Measurements from ENCODE around the gene C1orf226.
"Not testable (repeated sequence)": the region's sequence is repeated elsewhere in the genome, so short reads cannot be mapped to it uniquely, and the experiment has no call there.

C1orf226 gene

DNA sequence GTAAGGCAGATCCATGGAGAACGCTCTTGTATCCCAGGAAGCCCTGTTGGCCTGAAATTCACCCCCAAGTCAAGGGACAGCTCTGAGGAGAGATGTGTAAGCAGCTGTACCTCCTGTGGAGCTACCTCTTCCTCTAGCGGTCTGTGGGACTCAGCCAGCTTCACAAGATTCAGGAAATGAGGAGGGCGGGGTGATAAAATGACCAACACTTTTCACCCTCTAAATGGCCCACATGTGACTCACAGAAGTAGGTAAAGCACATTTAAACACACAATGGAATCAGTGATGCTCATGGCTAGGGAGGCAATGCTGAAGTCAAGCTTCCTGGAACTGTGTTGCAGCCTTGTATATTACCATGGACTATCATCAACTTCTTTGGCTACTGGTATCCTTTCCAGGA lies 30.5 kb downstream of the C1orf226 start, which contains the start of gene SH2D1B:
TSS of gene SH2D1B (minus strand) at position 135 of the 400 bp plus-strand sequence. CDS start at position 15, 120 bp downstream.
- no peak for DNase-seq (ENCODE audit: low read depth, low spot score)
- TF ChIP-seq EZH2 (IDR thresholded peaks at IDR 0.05) (no peak), POLR2AphosphoS5 (IDR thresholded peaks at IDR 0.05; ENCODE audit: borderline replicate concordance, low read depth, low read length) (no peak), FOXP2 (optimal IDR thresholded peaks at IDR 0.05; ENCODE audit: control extremely low read depth, extremely low read length, insufficient read depth) (no peak)
- Histone ChIP-seq H3K9me3 (ENCODE audit: low read depth, low read length) (no peaks in the 10 kb centered on the region), H3K9ac (ENCODE audit: insufficient read length) (no peak within 1 kb of the TSS), H3K36me3 (ENCODE audit: insufficient read depth, low read length) (no peaks in the 10 kb centered on the region), H3K4me3 (no peak within 1 kb of the TSS), H3K27ac (no peak within 1 kb of the TSS)

DNA sequence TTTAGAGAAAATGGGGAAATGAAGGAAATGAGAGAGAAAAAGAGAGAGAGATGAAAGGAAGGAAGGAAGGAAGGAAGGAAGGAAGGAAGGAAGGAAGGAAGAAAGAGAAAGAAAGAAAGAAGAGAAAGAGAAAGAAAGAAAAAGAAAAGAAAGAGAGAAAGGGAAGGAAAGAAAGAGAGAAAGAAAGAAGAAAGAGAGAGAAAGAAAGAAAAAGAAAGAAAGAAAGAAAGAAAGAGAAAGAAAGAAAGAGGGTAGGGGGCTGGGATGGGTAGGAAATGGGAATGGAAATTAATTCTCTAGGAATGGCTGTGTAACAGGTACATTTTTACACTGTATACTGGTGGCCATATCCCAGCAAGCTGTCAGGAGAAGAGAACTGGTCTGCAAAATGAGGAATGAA lies 34.7 kb downstream of the C1orf226 start:
- Histone ChIP-seq H3K36me3 (ENCODE audit: insufficient read depth, low read length) (no peaks in the 10 kb centered on the region), H3K9ac (ENCODE audit: insufficient read length) (no peak overlapping the region), H3K27ac (no peak overlapping the region), H3K9me3 (ENCODE audit: low read depth, low read length) (no peaks in the 10 kb centered on the region), H3K4me3 (no peak overlapping the region)
- no peak for TF ChIP-seq EZH2 (IDR thresholded peaks at IDR 0.05)
- no peak for TF ChIP-seq POLR2AphosphoS5 (IDR thresholded peaks at IDR 0.05; ENCODE audit: borderline replicate concordance, low read depth, low read length)
- TF ChIP-seq FOXP2 (optimal IDR thresholded peaks at IDR 0.05; ENCODE audit: control extremely low read depth, extremely low read length, insufficient read depth): no peak
- DNase-seq (ENCODE audit: low read depth, low spot score): no peak

DNA sequence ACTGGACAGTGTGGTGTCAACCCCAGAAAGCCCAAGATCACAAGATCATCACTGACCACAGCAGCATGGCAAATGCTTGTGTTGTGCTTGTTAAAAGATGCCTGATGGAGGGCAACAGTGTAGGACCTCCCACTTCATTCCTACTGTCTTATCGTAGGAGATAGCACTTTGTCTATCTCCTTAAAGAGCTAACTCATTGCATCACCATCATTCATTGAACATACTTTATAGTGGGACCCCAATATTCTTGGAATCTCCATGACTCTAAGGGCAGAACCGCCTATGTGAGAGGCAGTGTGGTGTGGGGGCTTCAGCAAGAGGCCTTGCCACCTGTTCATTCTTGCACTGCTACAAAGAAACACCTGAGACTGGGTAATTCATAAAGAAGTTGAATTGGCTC lies 35.4 kb downstream of the C1orf226 start:
- no peak for DNase-seq (ENCODE audit: low read depth, low spot score)
- Histone ChIP-seq H3K9ac (ENCODE audit: insufficient read length) (no peak overlapping the region), H3K27ac (no peak overlapping the region), H3K9me3 (ENCODE audit: low read depth, low read length) (no peaks in the 10 kb centered on the region), H3K36me3 (ENCODE audit: insufficient read depth, low read length) (no peaks in the 10 kb centered on the region), H3K4me3 (no peak overlapping the region)
- TF ChIP-seq EZH2 (IDR thresholded peaks at IDR 0.05) (no peak), POLR2AphosphoS5 (IDR thresholded peaks at IDR 0.05; ENCODE audit: borderline replicate concordance, low read depth, low read length) (no peak), FOXP2 (optimal IDR thresholded peaks at IDR 0.05; ENCODE audit: control extremely low read depth, extremely low read length, insufficient read depth) (no peak)

DNA sequence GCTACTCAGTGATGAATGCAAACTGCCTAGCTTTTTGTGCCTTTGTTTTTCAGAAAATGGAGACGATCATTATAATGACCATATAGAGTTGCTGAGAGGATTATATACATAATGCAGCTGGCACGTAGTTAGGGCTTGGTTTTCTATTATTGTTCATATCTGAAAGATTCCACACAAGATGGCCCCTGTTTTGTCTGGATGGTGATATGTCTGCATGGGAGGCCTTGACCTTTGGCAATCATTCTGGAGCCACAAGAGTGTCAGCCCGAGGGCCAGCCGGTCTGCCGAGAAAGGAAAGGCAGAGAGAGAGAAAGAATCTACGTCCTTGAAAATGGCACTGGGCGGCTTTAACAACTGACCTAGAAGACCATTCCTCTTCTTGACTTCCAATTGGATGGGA lies 36.1 kb downstream of the C1orf226 start:
- H3K9ac ChIP-seq (ENCODE audit: insufficient read length): no peak overlapping the region
- H3K4me3 ChIP-seq: no peak overlapping the region
- H3K36me3 ChIP-seq (ENCODE audit: insufficient read depth, low read length): no peaks in the 10 kb centered on the region
- TF ChIP-seq POLR2AphosphoS5 (IDR thresholded peaks at IDR 0.05; ENCODE audit: borderline replicate concordance, low read depth, low read length): no peak
- TF ChIP-seq EZH2 (IDR thresholded peaks at IDR 0.05): no peak
- no peak for TF ChIP-seq FOXP2 (optimal IDR thresholded peaks at IDR 0.05; ENCODE audit: control extremely low read depth, extremely low read length, insufficient read depth)
- DNase-seq (ENCODE audit: low read depth, low spot score): no peak
- H3K27ac ChIP-seq: no peak overlapping the region
- H3K9me3 ChIP-seq (ENCODE audit: low read depth, low read length): no peaks in the 10 kb centered on the region

DNA sequence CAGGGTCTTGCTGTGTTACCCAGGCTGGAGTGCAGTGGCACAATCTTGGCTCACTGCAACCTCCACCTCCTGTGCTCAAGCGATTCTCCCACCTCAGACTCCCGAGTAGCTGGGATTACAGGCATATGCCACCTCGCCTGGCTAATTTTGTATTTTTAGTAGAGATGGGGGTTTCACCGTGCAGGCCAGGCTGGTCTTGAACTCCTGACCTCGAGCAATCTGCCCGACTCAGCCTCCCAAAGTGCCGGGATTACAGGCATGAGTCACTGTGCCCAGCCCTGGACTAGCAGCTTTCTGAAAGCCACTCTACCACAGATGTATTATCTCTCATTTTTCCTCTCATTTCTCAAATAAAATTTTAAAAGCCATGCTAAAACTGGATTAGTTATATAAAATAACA lies 37.1 kb downstream of the C1orf226 start:
- not testable (repeated sequence) for H3K4me3 ChIP-seq; H3K36me3 ChIP-seq (ENCODE audit: insufficient read depth, low read length); H3K9ac ChIP-seq (ENCODE audit: insufficient read length); DNase-seq (ENCODE audit: low read depth, low spot score); H3K9me3 ChIP-seq (ENCODE audit: low read depth, low read length); H3K27ac ChIP-seq

DNA sequence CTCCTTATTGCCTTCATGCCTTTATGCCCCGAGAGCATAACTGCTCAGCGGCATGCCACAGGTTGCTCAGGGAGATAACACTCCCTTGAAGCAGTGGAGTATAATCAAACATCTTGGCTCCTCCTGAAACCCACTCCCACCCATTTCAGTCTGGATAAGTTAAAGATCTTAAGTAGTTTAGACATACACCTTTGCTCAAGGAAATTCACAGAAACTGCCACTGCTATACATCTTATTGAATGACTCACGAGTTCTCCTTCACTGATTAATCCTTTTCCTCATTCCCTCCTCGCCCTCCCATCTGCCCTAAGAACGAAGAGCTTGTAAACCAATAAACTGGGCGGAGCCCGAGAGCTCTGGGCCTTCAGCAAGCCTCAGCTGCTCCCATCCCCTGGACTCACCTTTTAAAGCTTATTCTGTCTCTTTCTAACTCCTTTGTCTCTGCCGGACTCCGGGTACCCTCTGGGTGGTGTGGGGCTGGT lies 38.0 kb downstream of the C1orf226 start:
- H3K9ac ChIP-seq (ENCODE audit: insufficient read length); DNase-seq (ENCODE audit: low read depth, low spot score); H3K36me3 ChIP-seq (ENCODE audit: insufficient read depth, low read length); H3K9me3 ChIP-seq (ENCODE audit: low read depth, low read length); H3K27ac ChIP-seq; H3K4me3 ChIP-seq: not testable (repeated sequence)

DNA sequence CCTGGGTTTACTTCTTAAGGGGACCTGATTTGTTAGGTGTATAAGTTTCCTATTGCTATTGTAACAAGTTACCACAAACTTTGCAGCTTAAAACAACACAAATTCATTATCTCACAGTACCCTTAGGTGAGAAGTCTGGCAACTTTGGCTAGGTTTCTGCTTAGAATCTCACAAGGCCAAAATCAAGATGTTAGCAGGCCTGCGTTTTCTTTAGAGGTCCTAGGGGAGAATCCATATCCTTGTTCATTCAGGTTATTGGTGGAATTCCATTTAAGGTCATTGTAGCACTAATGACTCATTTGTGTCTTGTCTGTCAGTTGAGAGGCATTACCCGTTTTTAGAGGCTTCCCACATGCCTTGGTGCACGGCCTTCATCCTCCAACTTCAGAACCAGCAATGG lies 38.6 kb downstream of the C1orf226 start:
- DNase-seq (ENCODE audit: low read depth, low spot score): no peak
- H3K9ac ChIP-seq (ENCODE audit: insufficient read length): no peak overlapping the region
- H3K27ac ChIP-seq: no peak overlapping the region
- H3K36me3 ChIP-seq (ENCODE audit: insufficient read depth, low read length): no peaks in the 10 kb centered on the region
- no peak for TF ChIP-seq FOXP2 (optimal IDR thresholded peaks at IDR 0.05; ENCODE audit: control extremely low read depth, extremely low read length, insufficient read depth)
- TF ChIP-seq EZH2 (IDR thresholded peaks at IDR 0.05): no peak
- TF ChIP-seq POLR2AphosphoS5 (IDR thresholded peaks at IDR 0.05; ENCODE audit: borderline replicate concordance, low read depth, low read length): no peak
- H3K9me3 ChIP-seq (ENCODE audit: low read depth, low read length): peaks cover 6% of the 10 kb centered on the region; the same call in 1 of the 2 replicates
- no peak overlapping the region for H3K4me3 ChIP-seq

DNA sequence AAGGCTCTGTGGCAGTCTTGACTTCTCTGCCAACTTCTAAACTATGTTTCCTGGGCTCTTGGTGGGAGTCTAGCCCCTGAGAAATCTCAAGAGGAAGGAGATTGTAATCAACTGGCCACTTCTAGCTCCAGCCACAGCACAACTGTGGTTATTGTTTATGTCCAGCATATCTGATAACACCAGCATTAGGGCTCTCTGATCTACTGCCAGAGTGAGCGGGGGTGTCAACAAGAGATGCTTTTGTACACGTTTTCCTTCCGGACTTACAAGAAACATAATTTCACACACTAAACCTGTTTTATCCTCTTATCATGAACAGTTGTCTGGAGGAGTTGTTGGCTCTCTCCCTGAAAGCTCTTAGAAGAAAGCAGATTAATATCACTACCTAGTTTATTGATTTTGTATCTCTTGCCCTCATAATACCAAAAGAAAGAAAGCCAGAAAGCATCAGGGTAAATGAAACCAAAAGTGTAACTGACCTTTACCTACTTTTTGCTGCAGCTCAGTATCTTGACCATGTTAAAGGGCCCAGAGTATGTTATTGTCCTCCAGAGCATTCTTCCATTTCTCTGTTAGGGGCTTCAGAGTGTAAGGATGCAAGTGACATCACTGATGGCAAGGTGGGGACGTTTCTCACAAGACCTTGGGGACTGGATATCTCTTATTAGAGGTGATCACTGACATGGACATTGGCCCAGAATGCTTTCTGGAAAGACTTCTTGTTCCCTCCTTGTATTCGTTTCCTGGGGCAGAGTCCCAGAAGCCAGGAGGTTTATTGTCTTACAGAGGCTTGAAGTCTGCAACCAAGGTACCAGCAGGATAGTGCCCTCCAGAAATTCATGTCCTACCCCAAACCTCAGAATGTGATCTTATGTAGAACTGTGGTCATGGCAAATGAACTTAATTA lies 40.0 kb downstream of the C1orf226 start:
- no peak for DNase-seq (ENCODE audit: low read depth, low spot score)
- TF ChIP-seq EZH2 (IDR thresholded peaks at IDR 0.05) (no peak), POLR2AphosphoS5 (IDR thresholded peaks at IDR 0.05; ENCODE audit: borderline replicate concordance, low read depth, low read length) (no peak), FOXP2 (optimal IDR thresholded peaks at IDR 0.05; ENCODE audit: control extremely low read depth, extremely low read length, insufficient read depth) (no peak)
- no peak overlapping the region for H3K9ac ChIP-seq (ENCODE audit: insufficient read length)
- H3K27ac ChIP-seq: no peak overlapping the region
- no peaks in the 10 kb centered on the region for H3K36me3 ChIP-seq (ENCODE audit: insufficient read depth, low read length)
- no peak overlapping the region for H3K4me3 ChIP-seq
- peaks cover 6% of the 10 kb centered on the region; the same call in 1 of the 2 replicates for H3K9me3 ChIP-seq (ENCODE audit: low read depth, low read length)

Measured in SK-N-MC (cell line).